K562 (cell line): ENCODE results near the gene OR2T29. TPM values are rescaled to one million over a fixed set of nuclear protein-coding genes. Genes with fewer than 3 reads are reported as not detected.

Experiments used
- ATAC-seq: fragments of 200-7000 bp; cut with Tn5 transposase; 3 replicates; pipeline ENCODE4 v1.9.1; 2020; ENCODE audit warnings: moderate library complexity
- BruUV-seq: library from RNA; stranded (reverse); fragments of 400-500 nt; replicated peaks from 2 replicates; lab custom pipeline; 2021; lab: Mats Ljungman, UMichigan
- CTCF ChIA-PET: fragments of 300-600 bp; formaldehyde crosslinking; extraction: SDS; loops from one replicate; lab custom pipeline; 2021; ENCODE audit warnings: low intra/inter-chr PET ratio; lab: Yijun Ruan, JAX
- POLR2A ChIA-PET: fragments of 300-600, 350-650 bp; sonication (Branson Sonifier 250); formaldehyde crosslinking; extraction: SDS; loops from one replicate; lab custom pipeline; 2021; ENCODE audit warnings: antibody characterized with exemption, inconsistent platforms; lab: Yijun Ruan, JAX
- DNase-seq, 4 experiments: peaks; one replicate each; pipeline versions ENCODE4 v3.0.0 to v3.0.0-alpha.2; 2011 to 2018; ENCODE audit warnings: low spot score in 3 of 4, mixed read lengths in 3 of 4; ENCODE audit errors: extremely low read depth in 1 of 4
- FAIRE-seq: peaks from 2 replicates; lab custom pipeline; 2011; peaks lifted over from hg19 to GRCh38; lab: Jason Lieb, UNC
- H2AFZ ChIP-seq: 2 replicates; pipeline ENCODE4 v1.6.0; 2011; ENCODE audit warnings: low read depth, low read length, control low read depth, inconsistent platforms
- H3K27ac ChIP-seq: fragments of 200-600 bp; 3 replicates; pipeline ENCODE4 v1.8.0; 2011; ENCODE audit warnings: low read depth, mild to moderate bottlenecking, control low read depth, inconsistent platforms, low read length, moderate library complexity, mixed read lengths; ENCODE audit errors: extremely low read depth
- H3K27me3 ChIP-seq, 2 experiments: fragments of 300-600 bp in 1 of 2; 2 replicates in 1 of 2; 3 replicates in 1 of 2; pipeline versions ENCODE4 v1.6.0 to v1.8.0; 2011; ENCODE audit warnings: inconsistent platforms in 2 of 2, low read length in 2 of 2, mild to moderate bottlenecking in 1 of 2, mixed read lengths in 1 of 2, moderate library complexity in 1 of 2; ENCODE audit not compliant: control insufficient read depth in 2 of 2, insufficient read depth in 2 of 2
- H3K36me3 ChIP-seq: fragments of 300-600 bp; 3 replicates; pipeline ENCODE4 v1.8.0; 2011; ENCODE audit warnings: mild to moderate bottlenecking, low read length, inconsistent platforms; ENCODE audit not compliant: control insufficient read depth, insufficient read depth
- H3K4me1 ChIP-seq, 2 experiments: fragments of 200-600 bp in 1 of 2; replicated peaks in 1 of 2; 2 replicates in 1 of 2; 3 replicates in 1 of 2; pipeline versions ENCODE4 v1.5.1 to v1.8.0; 2011; ENCODE audit warnings: inconsistent platforms in 2 of 2, low read length in 2 of 2, mild to moderate bottlenecking in 1 of 2, mixed read lengths in 1 of 2, moderate library complexity in 1 of 2; ENCODE audit not compliant: control insufficient read depth in 2 of 2, insufficient read depth in 2 of 2
- H3K4me2 ChIP-seq: 2 replicates; pipeline ENCODE4 v1.6.1; 2011; ENCODE audit warnings: low read length, control low read depth, inconsistent platforms, mixed read lengths; ENCODE audit not compliant: insufficient read depth
- H3K4me3 ChIP-seq: fragments of 200-600 bp; sonication (generic), shearing (Covaris generic); 2 replicates; pipeline ENCODE4 v1.5.1; 2016; ENCODE audit warnings: control low read depth, inconsistent platforms
- H3K79me2 ChIP-seq: fragments of 200-600 bp; 3 replicates; pipeline ENCODE4 v1.8.0; 2011; ENCODE audit warnings: low read length, inconsistent platforms; ENCODE audit not compliant: control insufficient read depth, insufficient read depth
- H3K9ac ChIP-seq, 2 experiments: 2 replicates each; pipeline versions ENCODE4 v1.6.0 to v1.6.1; 2011; ENCODE audit warnings: low read depth in 2 of 2, low read length in 2 of 2, control low read depth in 1 of 2, inconsistent platforms in 1 of 2, mild to moderate bottlenecking in 1 of 2, mixed read lengths in 1 of 2; ENCODE audit not compliant: insufficient read depth in 1 of 2
- H3K9me1 ChIP-seq: one replicate; pipeline ENCODE4 v1.6.0; 2011; ENCODE audit warnings: inconsistent platforms, mild to moderate bottlenecking, low read length, moderate library complexity; ENCODE audit not compliant: control insufficient read depth, insufficient read depth
- H3K9me3 ChIP-seq: replicated peaks from 2 replicates; pipeline ENCODE4 v1.5.1; 2011; ENCODE audit warnings: low read depth, low read length, inconsistent platforms; ENCODE audit not compliant: control insufficient read depth, insufficient read depth
- H4K20me1 ChIP-seq: replicated peaks from 2 replicates; pipeline ENCODE4 v1.6.1; 2011; ENCODE audit warnings: low read length, inconsistent platforms, mixed read lengths; ENCODE audit not compliant: control insufficient read depth, insufficient read depth
- BCLAF1 ChIP-seq, 2 experiments: fragments of 450-650 bp in 1 of 2; IDR thresholded peaks; 2 replicates each; pipeline ENCODE4 v1.6.1; 2011 to 2017; ENCODE audit warnings: low read depth in 2 of 2, antibody characterized with exemption in 1 of 2, borderline replicate concordance in 1 of 2, low read length in 1 of 2, mild to moderate bottlenecking in 1 of 2, mixed read lengths in 1 of 2; ENCODE audit not compliant: control insufficient read depth in 1 of 2
- BCOR ChIP-seq: fragments of 450-650 bp; IDR thresholded peaks from 2 replicates; pipeline ENCODE4 v1.6.1; 2016
- ELK3 ChIP-seq: fragments of 450-650 bp; formaldehyde crosslinking; IDR thresholded peaks from 2 replicates; pipeline ENCODE4 v1.4.0; 2020; ENCODE audit warnings: mild to moderate bottlenecking
- ESRRB ChIP-seq: fragments of 250-450 bp; sonication (Bioruptor Pico); IDR thresholded peaks from 2 replicates; pipeline ENCODE4 v1.5.0; 2020; ENCODE audit warnings: mild to moderate bottlenecking, moderate library complexity, borderline replicate concordance
- ETV5 ChIP-seq: sonication (generic); formaldehyde crosslinking; IDR thresholded peaks from 2 replicates; pipeline ENCODE4 v1.4.0; 2020; ENCODE audit warnings: low read depth, mild to moderate bottlenecking, missing genetic modification reagents
- KAT7 ChIP-seq: sonication (generic); formaldehyde crosslinking; IDR thresholded peaks from 2 replicates; pipeline ENCODE4 v1.8.0; 2022; ENCODE audit warnings: missing genetic modification reagents, mild to moderate bottlenecking, borderline replicate concordance
- MCM5 ChIP-seq: fragments of 450-650 bp; IDR thresholded peaks from 2 replicates; pipeline ENCODE4 v1.6.1; 2016; ENCODE audit warnings: low read depth
- PCBP1 ChIP-seq: fragments of 200-400 bp; formaldehyde crosslinking; IDR thresholded peaks from 2 replicates; pipeline ENCODE4 v1.6.1; 2018; ENCODE audit warnings: mild to moderate bottlenecking, low read depth, low read length; ENCODE audit not compliant: poor library complexity, severe bottlenecking
- POLR3G ChIP-seq: IDR thresholded peaks from 2 replicates; pipeline ENCODE4 v1.6.1; 2011; ENCODE audit not compliant: insufficient read length, insufficient replicate concordance; ENCODE audit errors: extremely low read depth
- WGBS: fragments of 100-300 bp; shearing (Covaris generic); methylation state at CpG from one replicate; pipeline ENCODE4 v1.1.6; 2016; ENCODE audit warnings: low coverage, mixed read lengths; ENCODE audit not compliant: insufficient coverage; ENCODE audit errors: missing lambda C conversion rate; 5-methylcytosine and 5-hydroxymethylcytosine counted together
- in situ Hi-C: fragments of 300-500 bp; cut with MboI; formaldehyde crosslinking; loops from 4 replicates; pipeline ENCODE4 v1.15.0; 2018; ENCODE audit warnings: inconsistent platforms, mixed read lengths
- intact Hi-C: fragments of 100-400 bp; cut with micrococcal nuclease; formaldehyde crosslinking; loops from 2 replicates; pipeline ENCODE4 v1.14.2; 2022
- polyA plus RNA-seq, 8 experiments: library from polyadenylated mRNA; depleted of rRNA in 4 of 8; stranded (reverse) in 5 of 8; unstranded in 3 of 8; fragments of >200 nt; fragmentation: Nextera tagmentation in 2 of 8; fragmentation: Illumina TruSeq in 1 of 8; extraction: Ambion mirVana in 2 of 8; extraction: Trizol in 1 of 8; gene quantifications; 2 replicates each; pipeline versions ENCODE4 v1.2.1 to v1.2.3, GENCODE V29; 2011 to 2014; ENCODE audit warnings: inconsistent platforms in 1 of 8, missing spikeins in 1 of 8
- total RNA-seq, 7 experiments: library from RNA; depleted of rRNA in 6 of 7; stranded (reverse); fragments of >200 nt in 6 of 7; fragmentation: Illumina TruSeq in 2 of 7; extraction: Trizol in 2 of 7; gene quantifications; 2 replicates each; pipeline versions ENCODE4 v1.2.1 to v1.2.3, GENCODE V29; 2011 to 2021; ENCODE audit warnings: low replicate concordance in 1 of 7
- TF ChIP-seq, protein P1 (sequence below): sonication (generic); formaldehyde crosslinking; IDR thresholded peaks from 2 replicates; pipeline ENCODE4 v1.4.0; 2020; ENCODE audit warnings: mild to moderate bottlenecking, missing genetic modification reagents
- TF ChIP-seq, protein P2 (sequence below): sonication (generic); formaldehyde crosslinking; IDR thresholded peaks from 2 replicates; pipeline ENCODE4 v1.8.0; 2022; ENCODE audit warnings: missing genetic modification reagents, mild to moderate bottlenecking, borderline replicate concordance
- TF ChIP-seq, protein P3 (sequence below): fragments of 250-450 bp; sonication (Bioruptor Pico); IDR thresholded peaks from 2 replicates; pipeline ENCODE4 v1.8.0; 2022; ENCODE audit warnings: inconsistent platforms

OR2T29 gene
- total and polyA plus RNA-seq, 9 of the 15 experiments (the other 6 are each of a cell fraction or from before 2014, with no cell fraction given), result not detected

DNA sequence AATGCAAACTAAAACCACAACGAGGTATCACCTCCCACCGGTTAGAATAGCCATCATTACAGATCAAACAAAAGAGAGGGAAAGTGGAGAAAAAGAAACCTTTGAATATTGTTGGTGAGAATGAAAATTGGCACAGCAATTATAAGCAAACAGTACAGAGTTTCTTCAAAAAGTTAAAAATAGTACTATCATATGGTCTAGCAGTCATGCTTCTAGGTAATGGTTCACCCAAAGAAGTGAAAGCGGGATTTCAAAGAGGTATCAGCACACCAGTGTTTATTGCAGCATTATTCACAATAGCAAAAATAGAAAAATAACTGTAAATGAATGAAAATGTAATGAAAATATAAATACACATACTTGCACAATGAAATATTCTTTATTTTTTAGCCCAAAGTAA lies 26.8 kb upstream of the OR2T29 start (continued):
- no peak for TF ChIP-seq BCLAF1 (IDR thresholded peaks at IDR 0.05; ENCODE audit: borderline replicate concordance in 1 of 2, control insufficient read depth in 1 of 2, low read depth in 2 of 2, low read length in 1 of 2)

DNA sequence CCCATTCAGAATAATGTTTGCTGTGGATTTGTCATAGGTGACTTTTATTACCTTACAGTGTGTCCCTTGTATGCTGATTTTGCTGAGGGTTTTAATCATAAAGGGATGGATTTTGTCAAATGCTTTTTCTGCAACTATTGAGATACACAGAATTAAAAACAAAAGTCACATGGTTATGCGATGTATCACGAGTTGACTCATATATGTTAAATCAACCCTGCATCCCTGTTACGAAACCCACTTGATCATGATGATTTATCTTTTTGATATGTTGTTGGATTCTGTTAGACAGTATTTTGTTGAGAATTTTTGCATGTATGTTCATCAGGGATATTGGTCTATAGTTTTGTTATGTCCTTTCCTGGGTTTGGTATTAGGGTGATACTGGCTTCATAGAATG lies 22.7 kb upstream of the OR2T29 start:
- Histone ChIP-seq H3K4me1 (no peaks in the 10 kb centered on the region), H3K9me1 (no peaks in the 10 kb centered on the region), H3K79me2 (no peaks in the 10 kb centered on the region), H3K27me3 (no peaks in the 10 kb centered on the region), H4K20me1 (no peaks in the 10 kb centered on the region), H3K27ac (no peak overlapping the region), H3K4me3 (no peak overlapping the region), H3K9me3 (no peaks in the 10 kb centered on the region), H3K9ac (no peak overlapping the region), H3K4me2 (no peak overlapping the region), H3K36me3 (no peaks in the 10 kb centered on the region), H2AFZ (no peak overlapping the region)
- FAIRE-seq (no peak), DNase-seq (no peak), ATAC-seq (no peak)
- intact Hi-C loops (no loop called here), in situ Hi-C loops (no loop called here)
- POLR2A ChIA-PET, result no interaction called here
- BruUV-seq, result no TSS peak
- WGBS, result 8% methylated on average over 2 of the region's 3 CpGs
- CTCF ChIA-PET, result no interaction called here
- TF ChIP-seq KAT7 (CRISPR knock-in tag), result no peak
- TF ChIP-seq PCBP1, result no peak
- no peak for TF ChIP-seq ETV5 (CRISPR knock-in tag)
- TF ChIP-seq ELK3, result no peak
- TF ChIP-seq, protein P1, sequence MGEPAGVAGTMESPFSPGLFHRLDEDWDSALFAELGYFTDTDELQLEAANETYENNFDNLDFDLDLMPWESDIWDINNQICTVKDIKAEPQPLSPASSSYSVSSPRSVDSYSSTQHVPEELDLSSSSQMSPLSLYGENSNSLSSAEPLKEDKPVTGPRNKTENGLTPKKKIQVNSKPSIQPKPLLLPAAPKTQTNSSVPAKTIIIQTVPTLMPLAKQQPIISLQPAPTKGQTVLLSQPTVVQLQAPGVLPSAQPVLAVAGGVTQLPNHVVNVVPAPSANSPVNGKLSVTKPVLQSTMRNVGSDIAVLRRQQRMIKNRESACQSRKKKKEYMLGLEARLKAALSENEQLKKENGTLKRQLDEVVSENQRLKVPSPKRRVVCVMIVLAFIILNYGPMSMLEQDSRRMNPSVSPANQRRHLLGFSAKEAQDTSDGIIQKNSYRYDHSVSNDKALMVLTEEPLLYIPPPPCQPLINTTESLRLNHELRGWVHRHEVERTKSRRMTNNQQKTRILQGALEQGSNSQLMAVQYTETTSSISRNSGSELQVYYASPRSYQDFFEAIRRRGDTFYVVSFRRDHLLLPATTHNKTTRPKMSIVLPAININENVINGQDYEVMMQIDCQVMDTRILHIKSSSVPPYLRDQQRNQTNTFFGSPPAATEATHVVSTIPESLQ, result no peak
- no peak for TF ChIP-seq ESRRB
- TF ChIP-seq BCOR, result no peak
- no peak for TF ChIP-seq MCM5
- TF ChIP-seq, protein P2, sequence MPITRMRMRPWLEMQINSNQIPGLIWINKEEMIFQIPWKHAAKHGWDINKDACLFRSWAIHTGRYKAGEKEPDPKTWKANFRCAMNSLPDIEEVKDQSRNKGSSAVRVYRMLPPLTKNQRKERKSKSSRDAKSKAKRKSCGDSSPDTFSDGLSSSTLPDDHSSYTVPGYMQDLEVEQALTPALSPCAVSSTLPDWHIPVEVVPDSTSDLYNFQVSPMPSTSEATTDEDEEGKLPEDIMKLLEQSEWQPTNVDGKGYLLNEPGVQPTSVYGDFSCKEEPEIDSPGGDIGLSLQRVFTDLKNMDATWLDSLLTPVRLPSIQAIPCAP (CRISPR knock-in tag), result no peak
- TF ChIP-seq, protein P3, sequence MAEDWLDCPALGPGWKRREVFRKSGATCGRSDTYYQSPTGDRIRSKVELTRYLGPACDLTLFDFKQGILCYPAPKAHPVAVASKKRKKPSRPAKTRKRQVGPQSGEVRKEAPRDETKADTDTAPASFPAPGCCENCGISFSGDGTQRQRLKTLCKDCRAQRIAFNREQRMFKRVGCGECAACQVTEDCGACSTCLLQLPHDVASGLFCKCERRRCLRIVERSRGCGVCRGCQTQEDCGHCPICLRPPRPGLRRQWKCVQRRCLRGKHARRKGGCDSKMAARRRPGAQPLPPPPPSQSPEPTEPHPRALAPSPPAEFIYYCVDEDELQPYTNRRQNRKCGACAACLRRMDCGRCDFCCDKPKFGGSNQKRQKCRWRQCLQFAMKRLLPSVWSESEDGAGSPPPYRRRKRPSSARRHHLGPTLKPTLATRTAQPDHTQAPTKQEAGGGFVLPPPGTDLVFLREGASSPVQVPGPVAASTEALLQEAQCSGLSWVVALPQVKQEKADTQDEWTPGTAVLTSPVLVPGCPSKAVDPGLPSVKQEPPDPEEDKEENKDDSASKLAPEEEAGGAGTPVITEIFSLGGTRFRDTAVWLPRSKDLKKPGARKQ (CRISPR knock-in tag), result no peak
- no peak for TF ChIP-seq POLR3G
